Measurements from ENCODE around the gene PRR12.
A peak's percentile ranks its signal among the peaks of the same experiment; 100 is the strongest.

Gene PRR12

GRCh38 chr19:49665351-49666119 lies 74.6 kb downstream of the PRR12 start, which contains the start of the genes BCL2L12 and IRF3:
BCL2L12 (plus strand) TSS chr19:49665933; CDS start chr19:49666693, 760 bp downstream.
IRF3 (minus strand) TSS chr19:49665857; CDS start chr19:49664838, 1,019 bp downstream.
- DNase-seq (ENCODE audit: low spot score) = peak; percentile 96

- DNase-seq (ENCODE audit: low spot score) = no peak
These were observed 75.1 kb downstream of the PRR12 start for GRCh38 chr19:49666120-49666444.

- no peak for DNase-seq (ENCODE audit: low spot score)
These were observed 76.5 kb downstream of the PRR12 start for GRCh38 chr19:49667473-49667872.

GRCh38 chr19:49669516-49669915 lies 78.5 kb downstream of the PRR12 start:
- DNase-seq (ENCODE audit: low spot score) = no peak

GRCh38 chr19:49672131-49672919 lies 81.3 kb downstream of the PRR12 start:
- DNase-seq (ENCODE audit: low spot score) = peak; percentile 74

All from kidney capillary endothelial cell (primary cell).